WTC11 (cell line): Measurements from ENCODE around the gene LRIG1. TPM values are rescaled to one million over a fixed set of nuclear protein-coding genes. Genes with fewer than 3 reads are reported as not detected.

Experiments used
- ATAC-seq: fragments of 200-7000 bp; cut with Tn5 transposase; 2 replicates; pipeline ENCODE4 v1.10.0; 2021; ENCODE audit warnings: mild to moderate bottlenecking, moderate library complexity
- CTCF ChIA-PET: fragments of 300-600 bp; sonication (Branson Sonifier 250); formaldehyde crosslinking; loops from one replicate; lab custom pipeline; 2021; ENCODE audit warnings: antibody characterized with exemption; lab: Charles Lee
- POLR2A ChIA-PET: fragments of 350-600 bp; sonication (Branson Sonifier 250); formaldehyde crosslinking; loops from one replicate; lab custom pipeline; 2021; ENCODE audit warnings: antibody characterized with exemption; lab: Charles Lee
- DNase-seq: peaks from one replicate; pipeline ENCODE4 v3.0.0; 2021; ENCODE audit warnings: low spot score
- H3K27ac Mint-ChIP-seq: 2 replicates; pipeline ENCODE4 v1.8.0; 2021; ENCODE audit warnings: mixed read lengths
- H3K27me3 Mint-ChIP-seq: 2 replicates; pipeline ENCODE4 v1.8.0; 2021; ENCODE audit warnings: low read depth, mild to moderate bottlenecking, moderate library complexity, mixed read lengths
- H3K36me3 Mint-ChIP-seq: 2 replicates; pipeline ENCODE4 v1.8.0; 2021; ENCODE audit warnings: mixed read lengths
- H3K4me1 Mint-ChIP-seq: 2 replicates; pipeline ENCODE4 v1.8.0; 2022; ENCODE audit warnings: mixed read lengths
- H3K4me3 Mint-ChIP-seq: 2 replicates; pipeline ENCODE4 v1.8.0; 2021; ENCODE audit warnings: mild to moderate bottlenecking, moderate library complexity, mixed read lengths
- H3K9me3 Mint-ChIP-seq: 2 replicates; pipeline ENCODE4 v1.8.0; 2021; ENCODE audit warnings: mixed read lengths
- ATF1 ChIP-seq: sonication (generic); formaldehyde crosslinking; IDR thresholded peaks from 2 replicates; pipeline ENCODE4 v1.8.1; 2023; ENCODE audit warnings: mild to moderate bottlenecking, moderate library complexity, missing genetic modification reagents
- CREB1 ChIP-seq: sonication (generic); formaldehyde crosslinking; IDR thresholded peaks from 2 replicates; pipeline ENCODE4 v1.8.0; 2023; ENCODE audit warnings: mild to moderate bottlenecking, missing genetic modification reagents
- CREM ChIP-seq: sonication (generic); formaldehyde crosslinking; IDR thresholded peaks from 2 replicates; pipeline ENCODE4 v1.8.1; 2022; ENCODE audit warnings: mild to moderate bottlenecking, missing genetic modification reagents, moderate library complexity
- ETV6 ChIP-seq: sonication (generic); formaldehyde crosslinking; IDR thresholded peaks from 2 replicates; pipeline ENCODE4 v1.8.1; 2022; ENCODE audit warnings: mild to moderate bottlenecking, missing genetic modification reagents
- FOXP1 ChIP-seq: sonication (generic); formaldehyde crosslinking; IDR thresholded peaks from 2 replicates; pipeline ENCODE4 v1.8.0; 2022; ENCODE audit warnings: missing genetic modification reagents, mild to moderate bottlenecking, moderate library complexity, borderline replicate concordance
- FOXP4 ChIP-seq: sonication (generic); formaldehyde crosslinking; IDR thresholded peaks from 2 replicates; pipeline ENCODE4 v1.8.0; 2022; ENCODE audit warnings: mild to moderate bottlenecking, missing genetic modification reagents
- IRF1 ChIP-seq: sonication (generic); formaldehyde crosslinking; IDR thresholded peaks from 2 replicates; pipeline ENCODE4 v1.8.0; 2023; ENCODE audit warnings: missing genetic modification reagents
- IRF2 ChIP-seq: sonication (generic); formaldehyde crosslinking; IDR thresholded peaks from 2 replicates; pipeline ENCODE4 v1.8.0; 2022; ENCODE audit warnings: low read depth, missing genetic modification reagents, borderline replicate concordance
- JUN ChIP-seq: sonication (generic); formaldehyde crosslinking; IDR thresholded peaks from 2 replicates; pipeline ENCODE4 v1.8.0; 2023; ENCODE audit warnings: mild to moderate bottlenecking, missing genetic modification reagents
- KAT7 ChIP-seq: sonication (generic); formaldehyde crosslinking; IDR thresholded peaks from 2 replicates; pipeline ENCODE4 v1.8.1; 2023; ENCODE audit warnings: missing genetic modification reagents, mild to moderate bottlenecking, borderline replicate concordance
- MYBL2 ChIP-seq: sonication (generic); formaldehyde crosslinking; IDR thresholded peaks from 2 replicates; pipeline ENCODE4 v1.8.1; 2023; ENCODE audit warnings: mild to moderate bottlenecking, moderate library complexity, missing genetic modification reagents
- SMAD3 ChIP-seq: sonication (generic); formaldehyde crosslinking; IDR thresholded peaks from 2 replicates; pipeline ENCODE4 v1.8.0; 2022; ENCODE audit warnings: missing genetic modification reagents, mild to moderate bottlenecking, borderline replicate concordance
- SOX15 ChIP-seq: fragments of 250-450 bp; sonication (Bioruptor Pico); IDR thresholded peaks from 2 replicates; pipeline ENCODE4 v1.9.0; 2021; ENCODE audit warnings: mild to moderate bottlenecking
- SP1 ChIP-seq: sonication (generic); formaldehyde crosslinking; conservative IDR thresholded peaks from 2 replicates; pipeline ENCODE4 v1.8.1; 2022; ENCODE audit warnings: missing genetic modification reagents
- TEAD1 ChIP-seq: sonication (generic); formaldehyde crosslinking; IDR thresholded peaks from 2 replicates; pipeline ENCODE4 v1.8.0; 2022; ENCODE audit warnings: mild to moderate bottlenecking, missing genetic modification reagents
- TP53 ChIP-seq: sonication (generic); formaldehyde crosslinking; IDR thresholded peaks from 2 replicates; pipeline ENCODE4 v1.8.1; 2023; ENCODE audit warnings: mild to moderate bottlenecking, missing genetic modification reagents
- ZNF219 ChIP-seq: sonication (generic); formaldehyde crosslinking; IDR thresholded peaks from 2 replicates; pipeline ENCODE4 v1.8.0; 2023; ENCODE audit warnings: missing genetic modification reagents, mild to moderate bottlenecking, borderline replicate concordance
- ZNF512 ChIP-seq: sonication (generic); formaldehyde crosslinking; IDR thresholded peaks from 2 replicates; pipeline ENCODE4 v1.8.1; 2022; ENCODE audit warnings: missing genetic modification reagents, borderline replicate concordance
- total RNA-seq: library from RNA; stranded (reverse); gene quantifications from 3 replicates; pipeline ENCODE4 v1.2.3, GENCODE V29; 2021
- TF ChIP-seq, protein P1 (sequence below): sonication (generic); formaldehyde crosslinking; IDR thresholded peaks from 2 replicates; pipeline ENCODE4 v1.8.1; 2022; ENCODE audit warnings: mild to moderate bottlenecking, missing genetic modification reagents, moderate library complexity, borderline replicate concordance
- TF ChIP-seq, protein P2 (sequence below): sonication (generic); formaldehyde crosslinking; IDR thresholded peaks from 2 replicates; pipeline ENCODE4 v1.8.0; 2022; ENCODE audit warnings: mild to moderate bottlenecking, missing genetic modification reagents
- TF ChIP-seq, protein P3 (sequence below): sonication (generic); formaldehyde crosslinking; IDR thresholded peaks from 2 replicates; pipeline ENCODE4 v1.8.1; 2023; ENCODE audit warnings: mild to moderate bottlenecking, missing genetic modification reagents, moderate library complexity
- TF ChIP-seq, protein P4 (sequence below): sonication (generic); formaldehyde crosslinking; IDR thresholded peaks from 2 replicates; pipeline ENCODE4 v1.8.1; 2022; ENCODE audit warnings: low read depth, missing genetic modification reagents, borderline replicate concordance
- TF ChIP-seq, protein P5 (sequence below): fragments of 250-450 bp; sonication (Bioruptor Pico); IDR thresholded peaks from 2 replicates; pipeline ENCODE4 v1.9.0; 2021; ENCODE audit warnings: mild to moderate bottlenecking
- TF ChIP-seq, protein P6 (sequence below): fragments of 250-450 bp; sonication (Bioruptor Pico); conservative IDR thresholded peaks from 2 replicates; pipeline ENCODE4 v1.9.0; 2021; ENCODE audit warnings: mild to moderate bottlenecking

Gene LRIG1
- total RNA-seq, 1 experiment from 2014 or later, result 105 TPM

DNA sequence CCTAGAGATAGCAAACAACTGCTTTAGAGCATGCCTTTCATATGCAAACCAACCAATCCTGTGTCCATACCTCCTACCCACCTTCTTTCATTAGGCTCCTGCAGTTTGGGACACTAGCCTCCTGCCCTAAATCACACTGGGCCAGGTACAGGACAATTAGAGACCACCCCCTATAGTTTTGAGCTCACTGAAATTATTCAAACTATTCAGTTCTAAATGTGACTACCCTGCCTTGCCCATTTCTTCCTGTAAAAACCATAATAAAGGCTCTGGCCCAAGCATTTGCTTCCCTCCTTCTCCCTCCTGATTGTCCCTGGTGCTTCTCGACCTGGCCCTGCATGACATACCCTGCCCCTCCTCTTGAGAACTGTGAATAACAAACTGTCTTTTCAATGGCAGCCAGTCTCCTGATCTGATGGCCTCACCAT lies 31.4 kb upstream of the LRIG1 start:
- POLR2A ChIA-PET, result no interaction called here
- Mint-ChIP-seq H3K36me3 (peaks cover 3% of the 10 kb centered on the region), H3K27me3 (peaks cover 23% of the 10 kb centered on the region), H3K4me1 (peaks cover 51% of the 10 kb centered on the region), H3K27ac (peak overlapping the region; percentile 82), H3K4me3 (peak overlapping the region; percentile 49), H3K9me3 (no peaks in the 10 kb centered on the region; the same call in 1 of the 2 replicates)
- CTCF ChIA-PET, result interaction anchor here (1.0 to 1.5 kb wide), 4 partner anchors 13 to 272 kb away, joined by 3 to 15 read pairs (median 4); no protein-coding TSS in a partner anchor
- DNase-seq, result peak; percentile 34
- peak; percentile 97 for ATAC-seq
- peak; percentile 28; the same call in 1 of the 2 replicates for TF ChIP-seq CREB1 (CRISPR knock-in tag)
- TF ChIP-seq SMAD3 (CRISPR knock-in tag), result 0 out of 2 replicates have a peak, but pooled peaks have one; percentile 24
- TF ChIP-seq TP53 (CRISPR knock-in tag), result no peak
- TF ChIP-seq FOXP4, result peak; percentile 75; the same call in 1 of the 2 replicates
- TF ChIP-seq ETV6 (CRISPR knock-in tag), result no peak
- TF ChIP-seq, protein P1, sequence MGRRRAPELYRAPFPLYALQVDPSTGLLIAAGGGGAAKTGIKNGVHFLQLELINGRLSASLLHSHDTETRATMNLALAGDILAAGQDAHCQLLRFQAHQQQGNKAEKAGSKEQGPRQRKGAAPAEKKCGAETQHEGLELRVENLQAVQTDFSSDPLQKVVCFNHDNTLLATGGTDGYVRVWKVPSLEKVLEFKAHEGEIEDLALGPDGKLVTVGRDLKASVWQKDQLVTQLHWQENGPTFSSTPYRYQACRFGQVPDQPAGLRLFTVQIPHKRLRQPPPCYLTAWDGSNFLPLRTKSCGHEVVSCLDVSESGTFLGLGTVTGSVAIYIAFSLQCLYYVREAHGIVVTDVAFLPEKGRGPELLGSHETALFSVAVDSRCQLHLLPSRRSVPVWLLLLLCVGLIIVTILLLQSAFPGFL (CRISPR knock-in tag), result no peak
- no peak for TF ChIP-seq IRF1 (CRISPR knock-in tag)
- no peak for TF ChIP-seq FOXP1 (CRISPR knock-in tag)
- no peak for TF ChIP-seq IRF2 (CRISPR knock-in tag)
- no peak for TF ChIP-seq SOX15 (CRISPR knock-in tag)
- no peak for TF ChIP-seq ZNF512 (CRISPR knock-in tag)
- no peak for TF ChIP-seq KAT7 (CRISPR knock-in tag)
- TF ChIP-seq MYBL2 (CRISPR knock-in tag), result no peak
- TF ChIP-seq, protein P2, sequence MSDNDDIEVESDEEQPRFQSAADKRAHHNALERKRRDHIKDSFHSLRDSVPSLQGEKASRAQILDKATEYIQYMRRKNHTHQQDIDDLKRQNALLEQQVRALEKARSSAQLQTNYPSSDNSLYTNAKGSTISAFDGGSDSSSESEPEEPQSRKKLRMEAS (CRISPR knock-in tag), result 0 out of 2 replicates have a peak, but pooled peaks have one; percentile 40
- no peak for TF ChIP-seq ATF1
- TF ChIP-seq SP1 (CRISPR knock-in tag), result 0 out of 2 replicates have a peak, but pooled peaks have one; percentile 20
- TF ChIP-seq, protein P3, sequence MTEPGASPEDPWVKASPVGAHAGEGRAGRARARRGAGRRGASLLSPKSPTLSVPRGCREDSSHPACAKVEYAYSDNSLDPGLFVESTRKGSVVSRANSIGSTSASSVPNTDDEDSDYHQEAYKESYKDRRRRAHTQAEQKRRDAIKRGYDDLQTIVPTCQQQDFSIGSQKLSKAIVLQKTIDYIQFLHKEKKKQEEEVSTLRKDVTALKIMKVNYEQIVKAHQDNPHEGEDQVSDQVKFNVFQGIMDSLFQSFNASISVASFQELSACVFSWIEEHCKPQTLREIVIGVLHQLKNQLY (CRISPR knock-in tag), result no peak
- no peak for TF ChIP-seq CREM (CRISPR knock-in tag)
- no peak for TF ChIP-seq JUN (CRISPR knock-in tag)
- TF ChIP-seq, protein P4, sequence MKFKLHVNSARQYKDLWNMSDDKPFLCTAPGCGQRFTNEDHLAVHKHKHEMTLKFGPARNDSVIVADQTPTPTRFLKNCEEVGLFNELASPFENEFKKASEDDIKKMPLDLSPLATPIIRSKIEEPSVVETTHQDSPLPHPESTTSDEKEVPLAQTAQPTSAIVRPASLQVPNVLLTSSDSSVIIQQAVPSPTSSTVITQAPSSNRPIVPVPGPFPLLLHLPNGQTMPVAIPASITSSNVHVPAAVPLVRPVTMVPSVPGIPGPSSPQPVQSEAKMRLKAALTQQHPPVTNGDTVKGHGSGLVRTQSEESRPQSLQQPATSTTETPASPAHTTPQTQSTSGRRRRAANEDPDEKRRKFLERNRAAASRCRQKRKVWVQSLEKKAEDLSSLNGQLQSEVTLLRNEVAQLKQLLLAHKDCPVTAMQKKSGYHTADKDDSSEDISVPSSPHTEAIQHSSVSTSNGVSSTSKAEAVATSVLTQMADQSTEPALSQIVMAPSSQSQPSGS (CRISPR knock-in tag), result no peak
- peak; percentile 90 for TF ChIP-seq TEAD1 (CRISPR knock-in tag)
- TF ChIP-seq, protein P5, sequence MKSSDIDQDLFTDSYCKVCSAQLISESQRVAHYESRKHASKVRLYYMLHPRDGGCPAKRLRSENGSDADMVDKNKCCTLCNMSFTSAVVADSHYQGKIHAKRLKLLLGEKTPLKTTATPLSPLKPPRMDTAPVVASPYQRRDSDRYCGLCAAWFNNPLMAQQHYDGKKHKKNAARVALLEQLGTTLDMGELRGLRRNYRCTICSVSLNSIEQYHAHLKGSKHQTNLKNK (CRISPR knock-in tag), result no peak
- TF ChIP-seq ZNF219 (CRISPR knock-in tag), result no peak
- TF ChIP-seq, protein P6, sequence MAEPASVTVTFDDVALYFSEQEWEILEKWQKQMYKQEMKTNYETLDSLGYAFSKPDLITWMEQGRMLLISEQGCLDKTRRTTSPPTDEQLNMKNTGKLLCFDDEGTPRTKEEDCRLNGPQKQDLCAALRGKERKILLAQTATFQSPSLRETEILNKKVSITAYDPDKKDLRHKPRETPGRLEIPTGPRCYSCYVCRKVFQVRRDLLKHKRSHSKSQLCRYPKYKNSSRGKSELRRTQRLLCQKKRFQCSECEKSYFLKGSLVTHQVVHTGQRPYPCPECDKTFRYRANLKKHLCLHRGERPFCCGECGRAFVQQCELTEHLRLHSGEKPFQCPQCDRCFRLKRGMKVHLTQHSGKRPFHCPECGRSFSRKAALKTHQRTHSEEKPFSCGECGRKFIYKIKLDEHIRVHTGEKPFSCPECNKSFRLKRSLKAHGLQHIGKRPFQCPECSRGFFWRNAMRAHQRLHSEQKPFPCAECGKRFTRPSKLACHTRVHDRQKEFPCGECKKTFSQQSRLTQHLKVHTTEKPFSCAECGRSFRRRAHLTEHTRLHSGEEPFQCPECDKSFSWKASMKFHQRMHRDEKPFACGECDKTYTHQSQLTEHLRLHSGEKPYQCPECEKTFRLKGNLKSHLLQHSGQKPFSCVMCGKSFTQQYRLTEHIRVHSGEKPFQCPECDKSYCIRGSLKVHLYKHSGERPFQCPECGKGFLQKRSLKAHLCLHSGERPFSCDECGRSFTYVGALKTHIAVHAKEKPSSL (CRISPR knock-in tag), result no peak
